IPS-20b (cell line): ENCODE results near the gene UVRAG.

Experiments used
- H3K27ac ChIP-seq: one replicate; pipeline ENCODE4 v1.5.1; 2013; ENCODE audit warnings: low read length
- H3K27me3 ChIP-seq: 2 replicates; pipeline ENCODE4 v1.6.1; 2013; ENCODE audit warnings: mild to moderate bottlenecking, low read length, inconsistent platforms; ENCODE audit not compliant: insufficient read depth
- H3K36me3 ChIP-seq: 2 replicates; pipeline ENCODE4 v1.6.1; 2013; ENCODE audit warnings: low read depth, mild to moderate bottlenecking, inconsistent platforms, low read length, moderate library complexity; ENCODE audit not compliant: insufficient read depth
- H3K4me1 ChIP-seq: 2 replicates; pipeline ENCODE4 v1.6.1; 2013; ENCODE audit warnings: mild to moderate bottlenecking, control low read depth, inconsistent platforms, low read length, moderate library complexity; ENCODE audit not compliant: insufficient read depth
- H3K4me3 ChIP-seq: 2 replicates; pipeline ENCODE4 v1.5.1; 2013; ENCODE audit warnings: mild to moderate bottlenecking, low read length, inconsistent platforms
- H3K9ac ChIP-seq: 2 replicates; pipeline ENCODE4 v1.6.1; 2013; ENCODE audit warnings: low read depth, mild to moderate bottlenecking, inconsistent platforms, low read length, moderate library complexity
- H3K9me3 ChIP-seq: 2 replicates; pipeline ENCODE4 v1.6.1; 2013; ENCODE audit warnings: mild to moderate bottlenecking, low read depth, low read length, inconsistent platforms; ENCODE audit not compliant: insufficient read depth

The UVRAG gene

GRCh38 chr11:76088511-76088910 is 273.5 kb downstream of the UVRAG start:
- Histone ChIP-seq H3K27ac (no peak overlapping the region), H3K27me3 (no peaks in the 10 kb centered on the region)

GRCh38 chr11:76090174-76090573 is 275.2 kb downstream of the UVRAG start:
- Histone ChIP-seq H3K27me3 (no peaks in the 10 kb centered on the region), H3K36me3 (no peaks in the 10 kb centered on the region), H3K9ac (no peak overlapping the region), H3K9me3 (no peaks in the 10 kb centered on the region), H3K4me3 (no peak overlapping the region), H3K4me1 (peaks cover 9% of the 10 kb centered on the region; the same call in 1 of the 2 replicates), H3K27ac (no peak overlapping the region)

More at GRCh38 chr11:76088511-76088910, 273.5 kb downstream of the UVRAG start:
- H3K4me3 ChIP-seq = no peak overlapping the region
- no peaks in the 10 kb centered on the region for H3K9me3 ChIP-seq
- no peak overlapping the region for H3K9ac ChIP-seq
- peaks cover 11% of the 10 kb centered on the region; the same call in 1 of the 2 replicates for H3K4me1 ChIP-seq
- H3K36me3 ChIP-seq = no peaks in the 10 kb centered on the region

GRCh38 chr11:76090821-76091220 is 275.8 kb downstream of the UVRAG start:
- Histone ChIP-seq H3K9me3 (no peaks in the 10 kb centered on the region), H3K4me3 (no peak overlapping the region), H3K9ac (no peak overlapping the region), H3K27me3 (no peaks in the 10 kb centered on the region), H3K36me3 (no peaks in the 10 kb centered on the region), H3K27ac (no peak overlapping the region), H3K4me1 (peaks cover 7% of the 10 kb centered on the region; the same call in 1 of the 2 replicates)

GRCh38 chr11:76094740-76095139 is 279.7 kb downstream of the UVRAG start:
- H3K9ac ChIP-seq = no peak overlapping the region

GRCh38 chr11:76095891-76096290 is 280.9 kb downstream of the UVRAG start:
- Histone ChIP-seq H3K9me3 (no peaks in the 10 kb centered on the region), H3K4me3 (no peak overlapping the region), H3K27ac (no peak overlapping the region), H3K4me1 (no peaks in the 10 kb centered on the region), H3K36me3 (no peaks in the 10 kb centered on the region), H3K27me3 (no peaks in the 10 kb centered on the region), H3K9ac (no peak overlapping the region)

More at GRCh38 chr11:76094740-76095139, 279.7 kb downstream of the UVRAG start:
- H3K27me3 ChIP-seq = no peaks in the 10 kb centered on the region
- no peak overlapping the region for H3K4me3 ChIP-seq
- no peaks in the 10 kb centered on the region for H3K36me3 ChIP-seq
- no peaks in the 10 kb centered on the region for H3K4me1 ChIP-seq
- no peaks in the 10 kb centered on the region for H3K9me3 ChIP-seq
- H3K27ac ChIP-seq = no peak overlapping the region

- no peak overlapping the region for H3K9ac ChIP-seq
- H3K4me3 ChIP-seq = no peak overlapping the region
- H3K27me3 ChIP-seq = no peaks in the 10 kb centered on the region
- no peak overlapping the region for H3K27ac ChIP-seq
- H3K9me3 ChIP-seq = no peaks in the 10 kb centered on the region
- H3K36me3 ChIP-seq = no peaks in the 10 kb centered on the region
- no peaks in the 10 kb centered on the region for H3K4me1 ChIP-seq
Observed at GRCh38 chr11:76096552-76096951, 281.5 kb downstream of the UVRAG start.

- no peaks in the 10 kb centered on the region for H3K4me1 ChIP-seq
- no peaks in the 10 kb centered on the region for H3K27me3 ChIP-seq
- no peak overlapping the region for H3K27ac ChIP-seq
- no peak overlapping the region for H3K9ac ChIP-seq
- H3K4me3 ChIP-seq = no peak overlapping the region
- no peaks in the 10 kb centered on the region for H3K9me3 ChIP-seq
- H3K36me3 ChIP-seq = no peaks in the 10 kb centered on the region
Observed at GRCh38 chr11:76102802-76103201, 287.8 kb downstream of the UVRAG start.

GRCh38 chr11:76103460-76103859 is 288.4 kb downstream of the UVRAG start:
- H3K36me3 ChIP-seq = no peaks in the 10 kb centered on the region
- no peaks in the 10 kb centered on the region for H3K9me3 ChIP-seq
- no peak overlapping the region for H3K4me3 ChIP-seq
- no peaks in the 10 kb centered on the region for H3K27me3 ChIP-seq
- no peak overlapping the region for H3K27ac ChIP-seq
- no peak overlapping the region for H3K9ac ChIP-seq
- no peaks in the 10 kb centered on the region for H3K4me1 ChIP-seq

GRCh38 chr11:76104285-76104684 is 289.3 kb downstream of the UVRAG start:
- no peaks in the 10 kb centered on the region for H3K4me1 ChIP-seq
- H3K36me3 ChIP-seq = no peaks in the 10 kb centered on the region
- H3K9ac ChIP-seq = no peak overlapping the region
- H3K27ac ChIP-seq = no peak overlapping the region
- H3K4me3 ChIP-seq = no peak overlapping the region
- no peaks in the 10 kb centered on the region for H3K27me3 ChIP-seq
- H3K9me3 ChIP-seq = no peaks in the 10 kb centered on the region

- Histone ChIP-seq H3K27me3 (no peaks in the 10 kb centered on the region), H3K4me1 (no peaks in the 10 kb centered on the region), H3K36me3 (no peaks in the 10 kb centered on the region), H3K27ac (no peak overlapping the region), H3K4me3 (no peak overlapping the region), H3K9me3 (no peaks in the 10 kb centered on the region), H3K9ac (no peak overlapping the region)
Observed at GRCh38 chr11:76105637-76106036, 290.6 kb downstream of the UVRAG start.

- no peak overlapping the region for H3K9ac ChIP-seq
Observed at GRCh38 chr11:76107971-76108370, 293.0 kb downstream of the UVRAG start.

GRCh38 chr11:76114238-76114637 is 299.2 kb downstream of the UVRAG start:
- Histone ChIP-seq H3K9ac (no peak overlapping the region), H3K36me3 (no peaks in the 10 kb centered on the region), H3K9me3 (no peaks in the 10 kb centered on the region), H3K27me3 (no peaks in the 10 kb centered on the region), H3K27ac (no peak overlapping the region), H3K4me3 (no peak overlapping the region), H3K4me1 (0 out of 2 replicates have a peak, but pooled peaks cover under 1% of the 10 kb centered on the region)

More at GRCh38 chr11:76107971-76108370, 293.0 kb downstream of the UVRAG start:
- H3K9me3 ChIP-seq = no peaks in the 10 kb centered on the region
- no peak overlapping the region for H3K27ac ChIP-seq
- no peaks in the 10 kb centered on the region for H3K27me3 ChIP-seq
- no peaks in the 10 kb centered on the region for H3K4me1 ChIP-seq
- H3K36me3 ChIP-seq = no peaks in the 10 kb centered on the region
- H3K4me3 ChIP-seq = no peak overlapping the region
